Mesendoderm (in vitro differentiated cells): ENCODE results near the gene CACNA1C.
A peak's percentile ranks its signal among the peaks of the same experiment; 100 is the strongest.

ENCODE experiments used
- DNase-seq: peaks from one replicate; pipeline ENCODE4 v3.0.0; 2013
- H2AK5ac ChIP-seq: 2 replicates; pipeline ENCODE4 v1.6.1; 2013; ENCODE audit warnings: low read length, inconsistent platforms
- H2BK120ac ChIP-seq: 2 replicates; pipeline ENCODE4 v1.6.1; 2013; ENCODE audit warnings: low read depth, mild to moderate bottlenecking, low read length, moderate library complexity, mixed read lengths
- H2BK15ac ChIP-seq: replicated peaks from 2 replicates; pipeline ENCODE4 v1.6.1; 2013; ENCODE audit warnings: low read depth, mild to moderate bottlenecking, moderate library complexity
- H2BK5ac ChIP-seq: 2 replicates; pipeline ENCODE4 v1.6.1; 2013; ENCODE audit warnings: low read length, inconsistent platforms
- H3K18ac ChIP-seq: 2 replicates; pipeline ENCODE4 v1.6.1; 2013; ENCODE audit warnings: mild to moderate bottlenecking, low read length, mixed read lengths
- H3K23ac ChIP-seq: one replicate; pipeline ENCODE4 v1.6.1; 2013; ENCODE audit warnings: low read length
- H3K27ac ChIP-seq: 2 replicates; pipeline ENCODE4 v1.5.1; 2013; ENCODE audit warnings: low read depth, mild to moderate bottlenecking, inconsistent platforms, low read length, moderate library complexity
- H3K27me3 ChIP-seq: 2 replicates; pipeline ENCODE4 v1.6.1; 2013; ENCODE audit warnings: low read length, control low read depth, mild to moderate bottlenecking, inconsistent platforms; ENCODE audit not compliant: insufficient read depth, poor library complexity
- H3K36me3 ChIP-seq: 2 replicates; pipeline ENCODE4 v1.6.1; 2013; ENCODE audit warnings: low read length, inconsistent platforms; ENCODE audit not compliant: control insufficient read depth, insufficient read depth
- H3K4ac ChIP-seq: one replicate; pipeline ENCODE4 v1.6.1; 2013; ENCODE audit warnings: low read depth, mild to moderate bottlenecking, low read length, moderate library complexity
- H3K4me1 ChIP-seq: 2 replicates; pipeline ENCODE4 v1.6.1; 2013; ENCODE audit warnings: low read depth, low read length, inconsistent platforms; ENCODE audit not compliant: control insufficient read depth
- H3K4me2 ChIP-seq: 2 replicates; pipeline ENCODE4 v1.6.1; 2013; ENCODE audit warnings: low read length
- H3K4me3 ChIP-seq: 2 replicates; pipeline ENCODE4 v1.5.1; 2013; ENCODE audit warnings: mild to moderate bottlenecking, low read length
- H3K56ac ChIP-seq: one replicate; pipeline ENCODE4 v1.6.1; 2013; ENCODE audit warnings: low read length
- H3K79me1 ChIP-seq: 2 replicates; pipeline ENCODE4 v1.6.1; 2013; ENCODE audit warnings: low read length, inconsistent platforms
- H3K79me2 ChIP-seq: 2 replicates; pipeline ENCODE4 v1.6.1; 2013; ENCODE audit warnings: mild to moderate bottlenecking, low read length; ENCODE audit not compliant: control insufficient read depth, insufficient read depth
- H3K9ac ChIP-seq: 2 replicates; pipeline ENCODE4 v1.6.1; 2013; ENCODE audit warnings: low read length, inconsistent platforms
- H4K5ac ChIP-seq: one replicate; pipeline ENCODE4 v1.6.1; 2013; ENCODE audit warnings: low read length
- H4K8ac ChIP-seq: one replicate; pipeline ENCODE4 v1.6.1; 2013; ENCODE audit warnings: low read depth, mild to moderate bottlenecking, control low read depth, low read length, moderate library complexity
- WGBS: extraction: QIAGEN DNeasy Blood & Tissue Kit; methylation state at CpG from one replicate; pipeline ENCODE4 v1.1.7; 2013; ENCODE audit warnings: low lambda C conversion rate, missing lambda C conversion rate; ENCODE audit not compliant: insufficient coverage; ENCODE audit errors: extremely low coverage; 5-methylcytosine and 5-hydroxymethylcytosine counted together

Gene CACNA1C

DNA sequence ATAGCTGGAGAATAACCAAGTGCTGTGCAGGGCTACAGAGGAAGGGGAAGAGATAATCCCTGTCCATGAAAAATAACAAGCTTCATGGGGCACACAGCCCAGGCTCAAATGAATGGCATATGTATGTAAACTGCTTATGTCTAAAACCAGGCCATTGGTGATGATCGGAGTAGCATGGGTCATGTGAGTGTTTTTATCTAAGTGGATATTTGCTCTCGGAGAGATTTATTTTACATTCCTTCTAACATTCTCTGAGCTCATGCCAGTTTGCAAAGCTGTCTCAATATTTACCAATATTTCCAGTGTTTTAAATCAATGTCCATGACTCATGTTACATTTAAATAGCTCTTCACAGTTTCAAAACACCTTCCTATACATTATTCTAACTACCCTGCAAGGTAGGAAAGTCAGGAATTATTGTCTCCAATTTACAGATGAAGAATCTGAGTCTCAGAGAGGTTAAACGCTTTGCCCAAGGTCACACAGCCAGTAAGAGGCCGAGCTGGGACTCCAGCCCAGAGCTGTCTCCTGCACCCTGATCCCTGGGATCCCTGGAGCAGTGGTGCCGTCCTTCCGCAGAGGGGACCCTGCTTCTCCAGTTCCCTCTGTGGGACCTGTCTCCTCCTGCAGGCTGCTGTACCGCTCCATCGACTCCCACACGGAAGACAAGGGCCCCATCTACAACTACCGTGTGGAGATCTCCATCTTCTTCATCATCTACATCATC is 555.3 kb downstream of the CACNA1C start:
- H3K4me2 ChIP-seq, result no peak overlapping the region
- H3K9ac ChIP-seq, result no peak overlapping the region
- no peak overlapping the region for H3K4me3 ChIP-seq
- no peak overlapping the region for H4K8ac ChIP-seq
- no peak overlapping the region for H3K27ac ChIP-seq
- no peaks in the 10 kb centered on the region for H3K79me2 ChIP-seq
- no peaks in the 10 kb centered on the region for H3K36me3 ChIP-seq
- no peaks in the 10 kb centered on the region for H3K4me1 ChIP-seq
- H3K4ac ChIP-seq, result no peak overlapping the region
- no peaks in the 10 kb centered on the region for H3K79me1 ChIP-seq
- no peak overlapping the region for H2BK15ac ChIP-seq
- no peak overlapping the region for H2BK5ac ChIP-seq
- H2AK5ac ChIP-seq, result no peak overlapping the region
- WGBS, result no CpG with 5 or more reads among the region's 10 CpGs
- no peak overlapping the region for H3K23ac ChIP-seq
- H4K5ac ChIP-seq, result no peak overlapping the region
- H3K56ac ChIP-seq, result no peak overlapping the region
- no peaks in the 10 kb centered on the region for H3K27me3 ChIP-seq
- no peak overlapping the region for H2BK120ac ChIP-seq
- no peak for DNase-seq
- H3K18ac ChIP-seq, result no peak overlapping the region

DNA sequence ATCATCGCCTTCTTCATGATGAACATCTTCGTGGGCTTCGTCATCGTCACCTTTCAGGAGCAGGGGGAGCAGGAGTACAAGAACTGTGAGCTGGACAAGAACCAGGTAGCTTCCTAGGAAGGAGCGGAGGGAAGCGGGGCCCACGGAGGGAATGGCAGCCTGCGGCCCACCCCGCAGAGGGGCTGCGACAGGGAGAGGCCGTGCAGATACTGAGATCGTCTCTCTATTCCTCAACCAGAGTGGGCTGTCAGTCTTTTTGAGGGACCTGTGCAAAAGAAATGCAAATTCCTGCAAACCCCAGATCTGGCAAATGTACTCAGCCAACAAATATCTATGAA is 555.8 kb downstream of the CACNA1C start:
- H3K18ac ChIP-seq, result no peak overlapping the region
- H2BK15ac ChIP-seq, result no peak overlapping the region
- H4K8ac ChIP-seq, result no peak overlapping the region
- no peak overlapping the region for H3K9ac ChIP-seq
- no peaks in the 10 kb centered on the region for H3K79me2 ChIP-seq
- H3K4me3 ChIP-seq, result no peak overlapping the region
- no CpG with 5 or more reads among the region's 12 CpGs for WGBS
- DNase-seq, result no peak
- H4K5ac ChIP-seq, result no peak overlapping the region
- H3K4ac ChIP-seq, result no peak overlapping the region
- H3K36me3 ChIP-seq, result no peaks in the 10 kb centered on the region
- no peak overlapping the region for H2BK120ac ChIP-seq
- no peaks in the 10 kb centered on the region for H3K4me1 ChIP-seq
- H3K27me3 ChIP-seq, result no peaks in the 10 kb centered on the region
- H2AK5ac ChIP-seq, result no peak overlapping the region
- H3K79me1 ChIP-seq, result no peaks in the 10 kb centered on the region
- no peak overlapping the region for H3K23ac ChIP-seq
- no peak overlapping the region for H3K4me2 ChIP-seq
- no peak overlapping the region for H3K27ac ChIP-seq
- H2BK5ac ChIP-seq, result no peak overlapping the region
- no peak overlapping the region for H3K56ac ChIP-seq

DNA sequence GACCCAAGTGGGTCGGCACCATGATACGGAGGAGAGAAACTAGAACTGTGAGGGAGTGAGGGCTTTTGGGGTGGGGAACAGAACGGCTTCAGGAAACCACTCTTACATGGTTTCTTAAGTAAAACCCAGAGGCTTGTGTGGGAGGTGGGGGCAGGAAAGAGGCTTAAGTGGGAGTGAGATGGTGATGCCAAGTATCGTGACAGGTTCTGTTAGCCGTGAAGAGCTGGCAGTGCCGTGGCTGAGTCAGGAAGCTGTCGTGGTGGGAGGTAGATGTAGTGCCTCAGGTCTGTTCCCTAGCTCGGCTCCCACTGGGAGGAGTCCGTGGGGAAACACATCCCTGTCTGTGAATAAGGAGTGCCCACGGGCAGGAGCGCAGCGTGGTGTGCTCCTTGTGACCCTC is 556.2 kb downstream of the CACNA1C start:
- Histone ChIP-seq H2BK120ac (no peak overlapping the region), H3K27ac (no peak overlapping the region), H3K18ac (no peak overlapping the region), H3K23ac (no peak overlapping the region), H4K5ac (no peak overlapping the region), H3K4me2 (no peak overlapping the region), H3K4me3 (no peak overlapping the region), H3K4ac (no peak overlapping the region), H2AK5ac (no peak overlapping the region), H3K27me3 (no peaks in the 10 kb centered on the region), H4K8ac (no peak overlapping the region), H3K79me2 (no peaks in the 10 kb centered on the region), H3K79me1 (no peaks in the 10 kb centered on the region), H2BK5ac (no peak overlapping the region), H3K56ac (no peak overlapping the region), H3K36me3 (no peaks in the 10 kb centered on the region), H2BK15ac (no peak overlapping the region), H3K4me1 (no peaks in the 10 kb centered on the region), H3K9ac (no peak overlapping the region)
- no CpG with 5 or more reads among the region's 12 CpGs for WGBS
- no peak for DNase-seq

DNA sequence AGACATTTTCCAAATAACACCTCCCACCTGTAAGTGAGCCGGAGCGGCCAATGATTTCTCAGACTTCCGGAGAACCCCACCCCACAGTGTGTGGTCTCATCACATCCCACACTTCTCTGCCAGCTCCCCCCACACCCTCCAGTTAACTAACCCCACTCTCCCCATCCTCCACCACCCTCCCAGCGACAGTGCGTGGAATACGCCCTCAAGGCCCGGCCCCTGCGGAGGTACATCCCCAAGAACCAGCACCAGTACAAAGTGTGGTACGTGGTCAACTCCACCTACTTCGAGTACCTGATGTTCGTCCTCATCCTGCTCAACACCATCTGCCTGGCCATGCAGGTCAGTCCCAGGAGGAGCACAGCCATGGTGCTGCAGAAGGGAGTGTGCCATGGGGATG is 557.6 kb downstream of the CACNA1C start:
- Histone ChIP-seq H3K18ac (no peak overlapping the region), H3K56ac (no peak overlapping the region), H2BK120ac (no peak overlapping the region), H3K4me1 (no peaks in the 10 kb centered on the region), H4K5ac (no peak overlapping the region), H3K27ac (no peak overlapping the region), H2BK15ac (no peak overlapping the region), H3K27me3 (no peaks in the 10 kb centered on the region), H3K23ac (peak overlapping the region; percentile 66), H3K79me1 (no peaks in the 10 kb centered on the region), H3K79me2 (no peaks in the 10 kb centered on the region), H3K9ac (no peak overlapping the region), H4K8ac (no peak overlapping the region), H3K4ac (no peak overlapping the region), H2BK5ac (no peak overlapping the region), H3K36me3 (no peaks in the 10 kb centered on the region), H3K4me2 (no peak overlapping the region), H2AK5ac (no peak overlapping the region), H3K4me3 (no peak overlapping the region)
- no CpG with 5 or more reads among the region's 11 CpGs for WGBS
- no peak for DNase-seq

DNA sequence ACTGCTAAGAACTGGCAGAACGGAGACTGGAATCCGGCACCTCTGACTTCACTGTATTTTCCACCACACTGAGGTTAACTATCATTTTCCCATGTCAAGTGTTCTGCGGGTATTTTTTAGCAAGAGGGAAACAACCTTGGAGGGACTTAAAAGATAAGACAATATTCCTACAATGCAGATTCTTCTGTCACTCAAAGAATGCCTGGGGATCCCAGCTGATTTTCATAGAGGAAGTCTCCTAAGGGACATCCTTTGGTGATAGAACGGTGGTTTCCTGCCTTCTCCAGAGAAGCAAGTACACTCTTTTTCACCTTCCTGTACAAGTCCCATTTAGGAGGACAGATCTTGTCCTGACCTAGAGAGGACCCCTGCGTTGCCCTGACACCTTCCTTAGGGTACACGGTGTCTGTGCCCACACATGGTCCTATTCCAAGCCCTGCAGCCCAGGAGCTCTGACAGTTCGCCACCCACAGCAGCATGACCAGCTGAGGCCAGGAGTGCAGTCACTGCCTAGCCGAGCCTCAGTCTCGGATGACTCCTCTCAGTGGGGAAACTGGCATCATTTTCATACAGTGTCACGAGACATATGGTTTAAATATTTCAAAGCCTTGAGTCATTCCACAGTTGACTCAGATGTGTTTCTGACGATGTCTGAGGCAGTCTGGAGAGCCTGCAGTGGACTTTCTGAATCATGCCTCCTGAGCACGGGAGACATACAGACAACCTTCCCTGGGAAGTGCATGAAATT is 560.7 kb downstream of the CACNA1C start:
- no peaks in the 10 kb centered on the region for H3K79me1 ChIP-seq
- H2AK5ac ChIP-seq, result no peak overlapping the region
- H4K8ac ChIP-seq, result no peak overlapping the region
- no peaks in the 10 kb centered on the region for H3K36me3 ChIP-seq
- H3K4me3 ChIP-seq, result no peak overlapping the region
- no peak for DNase-seq
- H2BK5ac ChIP-seq, result no peak overlapping the region
- H2BK15ac ChIP-seq, result no peak overlapping the region
- H3K9ac ChIP-seq, result no peak overlapping the region
- no peak overlapping the region for H3K27ac ChIP-seq
- H3K4me1 ChIP-seq, result no peaks in the 10 kb centered on the region
- no peaks in the 10 kb centered on the region for H3K27me3 ChIP-seq
- H3K23ac ChIP-seq, result no peak overlapping the region
- H3K4me2 ChIP-seq, result no peak overlapping the region
- no CpG with 5 or more reads among the region's 12 CpGs for WGBS
- H2BK120ac ChIP-seq, result no peak overlapping the region
- no peak overlapping the region for H4K5ac ChIP-seq
- no peaks in the 10 kb centered on the region for H3K79me2 ChIP-seq
- no peak overlapping the region for H3K18ac ChIP-seq
- H3K4ac ChIP-seq, result no peak overlapping the region
- no peak overlapping the region for H3K56ac ChIP-seq

DNA sequence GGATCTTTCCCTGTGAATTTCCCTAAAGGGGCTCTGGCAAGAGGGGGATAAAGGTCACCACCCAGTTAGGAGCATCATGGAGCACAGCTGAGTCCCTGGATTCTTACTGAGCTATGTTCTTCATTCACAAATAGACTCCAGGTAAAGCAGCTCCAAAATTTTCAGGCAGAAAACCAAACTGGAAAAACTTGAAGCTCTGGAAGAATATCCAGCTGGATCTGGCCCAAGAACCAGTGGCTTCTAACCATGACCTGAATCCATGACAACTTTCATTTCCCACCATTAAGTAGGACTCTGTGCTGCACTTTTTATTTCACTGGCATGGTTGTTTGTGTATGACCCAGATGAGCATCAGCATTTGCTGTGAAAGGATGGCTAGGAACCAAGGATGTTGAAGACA is 561.6 kb downstream of the CACNA1C start:
- Histone ChIP-seq H3K36me3 (no peaks in the 10 kb centered on the region), H3K4me2 (no peak overlapping the region), H2BK120ac (no peak overlapping the region), H3K79me1 (no peaks in the 10 kb centered on the region), H3K56ac (no peak overlapping the region), H3K18ac (no peak overlapping the region), H3K4me3 (no peak overlapping the region), H4K5ac (no peak overlapping the region), H2BK15ac (no peak overlapping the region), H3K27ac (no peak overlapping the region), H3K9ac (no peak overlapping the region), H3K4me1 (no peaks in the 10 kb centered on the region), H2AK5ac (no peak overlapping the region), H3K79me2 (no peaks in the 10 kb centered on the region), H3K4ac (no peak overlapping the region), H3K23ac (no peak overlapping the region), H4K8ac (no peak overlapping the region), H3K27me3 (no peaks in the 10 kb centered on the region), H2BK5ac (no peak overlapping the region)
- DNase-seq, result no peak
